HUES48 (cell line): ENCODE results near the gene AGPAT3.

Source experiments
- H3K27ac ChIP-seq: one replicate; pipeline ENCODE4 v1.7.0; 2013; ENCODE audit warnings: low read depth, low read length, inconsistent platforms
- H3K27me3 ChIP-seq: 2 replicates; pipeline ENCODE4 v1.6.1; 2013; ENCODE audit warnings: mild to moderate bottlenecking, low read length; ENCODE audit not compliant: control insufficient read depth, insufficient read depth
- H3K36me3 ChIP-seq: 2 replicates; pipeline ENCODE4 v1.6.1; 2013; ENCODE audit warnings: low read length; ENCODE audit not compliant: control insufficient read depth, insufficient read depth
- H3K4me1 ChIP-seq: 2 replicates; pipeline ENCODE4 v1.6.1; 2013; ENCODE audit warnings: mild to moderate bottlenecking, low read length; ENCODE audit not compliant: control insufficient read depth, insufficient read depth
- H3K4me3 ChIP-seq: 2 replicates; pipeline ENCODE4 v1.5.1; 2013; ENCODE audit warnings: mild to moderate bottlenecking, low read depth, low read length
- H3K9ac ChIP-seq: 2 replicates; pipeline ENCODE4 v1.6.1; 2013; ENCODE audit warnings: mild to moderate bottlenecking, low read depth, low read length, moderate library complexity
- H3K9me3 ChIP-seq: 2 replicates; pipeline ENCODE4 v1.6.1; 2013; ENCODE audit warnings: low read length; ENCODE audit not compliant: control insufficient read depth, insufficient read depth

Gene AGPAT3

DNA sequence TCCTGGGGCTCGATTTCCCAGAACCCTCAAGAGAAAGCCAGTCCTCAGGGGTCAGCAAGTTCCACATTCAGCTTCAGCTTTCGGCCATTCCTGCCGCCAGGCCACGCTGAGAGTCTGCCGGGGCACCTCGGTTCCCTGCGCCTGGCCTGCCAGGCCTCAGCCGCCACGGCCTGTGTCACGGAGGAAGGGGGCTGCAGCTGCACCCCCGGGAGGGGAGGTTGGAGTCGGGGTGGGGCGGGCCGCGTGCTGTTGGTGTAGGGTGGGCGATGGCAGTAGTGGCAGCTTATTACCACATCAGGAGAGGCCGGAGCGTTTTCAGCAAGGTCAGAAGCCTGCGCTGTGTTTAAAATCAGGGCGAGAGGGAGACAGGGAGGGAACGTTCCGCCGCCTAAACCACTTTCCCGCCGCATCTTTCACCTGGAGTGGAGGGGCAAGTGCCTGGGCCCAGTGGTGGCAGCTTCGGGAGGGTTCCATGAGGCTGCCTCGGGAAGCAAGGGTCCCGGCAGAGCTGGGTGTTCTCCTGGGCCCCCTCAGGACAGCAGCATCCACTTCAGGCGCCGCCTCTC lies 78.6 kb downstream of the AGPAT3 start:
- no peak overlapping the region for H3K4me3 ChIP-seq
- H3K27ac ChIP-seq = no peak overlapping the region
- peaks cover 5% of the 10 kb centered on the region; the same call in 1 of the 2 replicates for H3K4me1 ChIP-seq
- H3K9ac ChIP-seq = no peak overlapping the region
- H3K27me3 ChIP-seq = no peaks in the 10 kb centered on the region
- no peaks in the 10 kb centered on the region for H3K36me3 ChIP-seq
- H3K9me3 ChIP-seq = no peaks in the 10 kb centered on the region

DNA sequence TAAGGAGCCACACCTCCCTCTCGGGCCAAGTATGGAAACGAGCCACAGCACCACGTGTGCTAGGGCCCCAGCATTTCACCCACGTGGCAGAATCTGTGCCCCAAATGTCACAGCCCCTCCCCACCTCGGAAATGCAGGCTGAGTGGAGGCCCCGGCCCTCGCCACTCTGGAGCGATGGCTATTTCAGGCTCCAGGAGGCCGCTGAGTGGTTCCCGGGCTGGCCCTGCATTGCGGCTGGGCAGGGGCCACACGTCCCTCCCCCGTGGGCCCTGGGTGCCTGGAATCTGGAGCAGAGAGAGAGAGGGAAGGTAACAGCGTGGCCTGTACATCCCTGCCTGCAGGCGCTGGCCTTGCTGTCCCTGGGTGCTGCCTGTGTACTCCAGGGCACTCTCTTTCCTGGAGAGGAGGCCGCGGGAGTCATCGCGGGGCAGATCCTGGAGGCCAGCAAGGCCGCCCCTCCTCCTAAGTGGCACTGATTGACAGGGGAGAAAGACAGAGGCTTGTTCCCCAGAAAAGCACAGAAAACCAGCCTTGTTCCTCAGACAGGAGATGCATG lies 79.1 kb downstream of the AGPAT3 start:
- H3K27me3 ChIP-seq = no peaks in the 10 kb centered on the region
- no peaks in the 10 kb centered on the region for H3K36me3 ChIP-seq
- H3K4me1 ChIP-seq = peaks cover 3% of the 10 kb centered on the region; the same call in 1 of the 2 replicates
- no peaks in the 10 kb centered on the region for H3K9me3 ChIP-seq
- no peak overlapping the region for H3K27ac ChIP-seq
- H3K9ac ChIP-seq = no peak overlapping the region
- H3K4me3 ChIP-seq = no peak overlapping the region

DNA sequence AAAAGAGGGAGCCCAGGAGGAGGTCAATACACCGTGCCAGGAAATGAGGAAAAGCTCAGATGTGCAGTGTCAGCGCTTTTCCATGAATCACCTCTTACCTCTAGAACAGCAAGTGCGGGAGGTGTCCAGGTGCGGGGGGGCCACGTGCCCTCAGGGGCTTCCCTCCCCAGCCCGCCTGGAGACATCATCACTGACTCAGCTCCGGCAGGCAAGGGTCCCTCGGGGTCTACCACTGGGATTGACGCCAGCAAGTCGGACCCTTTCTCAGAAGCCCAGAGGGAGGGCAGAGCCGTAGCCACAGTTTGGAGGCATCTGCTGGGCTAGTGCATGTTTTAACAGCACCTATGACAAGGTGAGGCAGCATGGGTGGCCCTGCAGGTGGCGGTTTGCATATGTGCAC lies 79.7 kb downstream of the AGPAT3 start:
- no peak overlapping the region for H3K9ac ChIP-seq
- H3K9me3 ChIP-seq = no peaks in the 10 kb centered on the region
- H3K27me3 ChIP-seq = no peaks in the 10 kb centered on the region
- no peaks in the 10 kb centered on the region for H3K4me1 ChIP-seq
- no peaks in the 10 kb centered on the region for H3K36me3 ChIP-seq
- H3K27ac ChIP-seq = no peak overlapping the region
- H3K4me3 ChIP-seq = no peak overlapping the region

DNA sequence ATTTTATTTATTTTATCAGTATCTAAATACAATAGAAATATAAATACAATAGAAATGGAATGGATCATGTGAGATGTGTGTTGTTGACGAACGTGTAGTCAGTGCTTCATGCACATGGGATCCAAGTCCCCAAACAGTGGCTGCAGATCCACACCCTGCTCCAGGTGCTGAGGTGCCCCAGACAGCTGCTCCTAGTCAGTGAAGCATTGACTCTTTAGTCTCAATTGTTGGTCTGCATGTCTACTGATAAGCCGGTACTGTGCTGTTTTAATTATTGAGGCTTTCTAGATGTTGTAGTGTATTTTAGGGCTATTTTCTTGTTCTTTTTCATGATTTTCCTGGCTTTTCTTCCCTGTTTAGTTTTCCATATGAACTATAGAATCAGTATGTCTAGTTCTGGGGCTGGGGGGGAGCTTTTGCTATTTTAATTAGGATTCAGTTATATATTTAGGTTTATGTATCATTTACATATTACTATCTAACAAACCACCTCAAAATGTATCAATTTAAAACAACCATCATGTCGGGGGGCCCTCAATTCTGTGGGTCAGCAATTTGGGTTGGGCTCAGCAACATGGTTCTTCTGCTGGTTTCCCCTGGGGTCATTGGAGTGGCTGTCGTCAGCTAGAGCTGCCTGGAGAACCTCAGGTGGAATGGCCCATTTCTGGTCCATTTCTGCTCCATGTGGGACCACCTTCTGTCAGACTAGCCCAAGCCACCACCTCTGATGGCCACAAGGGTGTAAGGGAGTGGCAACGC lies 83.9 kb downstream of the AGPAT3 start:
- H3K9ac ChIP-seq = no peak overlapping the region
- H3K27me3 ChIP-seq = no peaks in the 10 kb centered on the region

DNA sequence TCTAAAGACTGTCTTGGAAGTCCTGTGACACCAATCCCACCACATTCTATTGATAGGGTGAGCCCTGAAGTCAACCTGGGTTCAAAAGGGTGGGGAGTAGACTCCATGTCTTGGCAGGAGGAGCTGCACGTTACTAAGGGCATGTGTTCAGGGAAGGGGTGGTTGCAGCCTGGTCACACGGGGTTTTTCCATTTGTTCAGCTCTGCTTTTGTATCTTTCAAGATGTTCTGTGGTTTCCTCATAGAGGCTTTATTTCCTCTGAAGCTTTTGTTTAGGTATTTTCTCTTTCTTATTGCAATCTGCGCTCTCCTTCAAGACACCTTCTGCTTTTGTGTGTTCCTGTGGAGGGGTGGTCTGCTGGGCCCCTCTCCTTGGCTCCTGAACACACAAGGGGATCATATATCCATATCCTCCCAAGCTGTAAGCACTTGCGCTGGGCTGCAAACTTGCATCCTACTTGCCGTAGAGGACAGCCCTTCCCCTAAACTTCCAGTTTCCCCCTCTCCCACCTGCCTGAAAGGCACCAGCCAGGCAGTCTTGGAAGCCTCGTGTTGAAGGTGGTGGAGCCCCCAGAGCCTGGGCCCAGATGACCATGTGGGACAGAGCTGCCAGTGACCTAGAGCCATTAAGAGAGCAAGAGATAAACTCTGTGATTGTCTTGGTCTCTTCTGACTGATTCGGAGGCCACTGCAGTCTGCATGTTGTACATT lies 84.6 kb downstream of the AGPAT3 start:
- Histone ChIP-seq H3K4me3 (no peak overlapping the region), H3K27ac (no peak overlapping the region), H3K9me3 (no peaks in the 10 kb centered on the region), H3K9ac (no peak overlapping the region), H3K4me1 (no peaks in the 10 kb centered on the region), H3K27me3 (no peaks in the 10 kb centered on the region), H3K36me3 (no peaks in the 10 kb centered on the region)

More for the DNA sequence above, 83.9 kb downstream of the AGPAT3 start:
- Histone ChIP-seq H3K27ac (no peak overlapping the region), H3K36me3 (no peaks in the 10 kb centered on the region), H3K4me1 (no peaks in the 10 kb centered on the region), H3K4me3 (no peak overlapping the region), H3K9me3 (no peaks in the 10 kb centered on the region)

DNA sequence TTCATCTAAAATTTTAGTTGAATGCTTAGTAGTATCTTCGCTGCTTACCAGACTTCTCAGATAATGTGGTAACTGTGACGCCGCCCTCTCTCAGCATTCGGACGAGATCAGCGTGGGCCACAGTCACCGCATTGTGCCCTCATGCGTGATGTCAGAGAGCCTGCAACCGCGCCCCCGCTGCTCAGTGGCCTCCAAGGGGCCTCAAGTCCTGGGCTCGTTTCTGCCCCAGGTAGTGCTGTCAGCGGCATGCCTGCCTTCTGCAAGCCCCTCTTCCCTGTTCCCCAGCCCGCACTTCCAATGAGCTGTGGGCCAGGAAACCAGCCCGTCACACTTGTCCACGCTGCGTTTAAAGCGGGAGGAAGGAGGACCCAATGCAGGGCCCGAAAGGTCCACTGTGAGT lies 85.5 kb downstream of the AGPAT3 start:
- Histone ChIP-seq H3K27ac (no peak overlapping the region), H3K4me1 (no peaks in the 10 kb centered on the region), H3K9ac (no peak overlapping the region), H3K27me3 (no peaks in the 10 kb centered on the region), H3K9me3 (no peaks in the 10 kb centered on the region), H3K36me3 (no peaks in the 10 kb centered on the region), H3K4me3 (no peak overlapping the region)

DNA sequence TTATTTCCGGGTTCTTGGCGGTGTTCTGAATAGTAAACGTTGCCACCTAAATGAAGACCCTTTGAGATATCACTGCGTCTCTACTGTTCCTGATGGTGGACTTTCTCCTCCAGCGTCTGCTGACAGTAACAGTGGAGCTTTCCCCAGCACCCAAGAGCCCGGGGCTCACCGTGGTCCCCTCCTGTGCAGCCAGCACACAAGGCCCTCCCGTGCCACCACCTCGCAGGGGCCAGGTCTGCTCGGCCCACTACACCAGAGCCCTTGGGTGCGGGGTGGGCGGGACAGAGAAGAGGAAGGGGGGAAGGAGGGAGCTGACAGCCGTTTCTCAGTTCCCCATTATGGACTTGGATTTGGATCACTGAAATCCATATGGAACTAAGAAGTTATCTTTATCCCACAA lies 85.9 kb downstream of the AGPAT3 start:
- no peaks in the 10 kb centered on the region for H3K9me3 ChIP-seq
- no peaks in the 10 kb centered on the region for H3K27me3 ChIP-seq
- H3K27ac ChIP-seq = no peak overlapping the region
- no peaks in the 10 kb centered on the region for H3K36me3 ChIP-seq
- no peak overlapping the region for H3K9ac ChIP-seq
- no peak overlapping the region for H3K4me3 ChIP-seq
- no peaks in the 10 kb centered on the region for H3K4me1 ChIP-seq

DNA sequence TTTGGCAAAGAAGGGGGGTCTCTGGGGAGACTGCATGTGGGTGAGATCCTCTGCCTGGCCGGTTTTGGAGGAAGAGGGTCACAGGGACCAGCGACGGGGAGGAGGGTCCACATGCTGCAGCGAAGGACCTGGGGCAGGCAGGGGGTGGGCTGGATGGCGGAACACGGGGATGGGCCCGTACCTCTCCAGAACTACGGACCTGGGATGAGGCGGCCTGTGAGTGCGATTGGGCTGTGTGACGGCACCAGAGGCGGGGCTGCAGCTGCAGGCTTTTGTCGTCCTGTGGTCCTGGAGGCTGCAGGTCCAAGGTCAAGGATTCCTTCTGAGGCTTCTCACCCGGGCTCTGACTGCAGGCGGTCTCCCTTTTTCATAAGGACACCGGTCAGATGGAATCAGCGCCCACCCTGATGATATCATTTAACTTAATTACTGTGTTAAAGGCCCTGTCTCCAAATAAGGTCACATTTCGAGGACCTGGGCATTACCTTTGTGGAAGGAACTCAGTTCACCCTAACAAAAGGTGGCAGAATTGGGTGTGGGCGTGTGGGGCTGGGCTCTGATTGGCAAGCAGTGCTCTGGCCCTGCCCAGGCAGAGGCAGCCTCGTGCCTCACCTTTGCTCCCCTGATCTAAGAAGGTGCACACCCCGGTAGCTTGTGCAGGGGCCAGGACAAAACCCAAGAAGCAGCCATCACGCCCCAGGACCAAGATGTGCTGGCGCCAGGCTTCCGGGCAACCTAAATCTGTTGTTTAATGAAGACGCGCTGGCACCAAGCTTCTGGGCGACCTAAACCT lies 87.1 kb downstream of the AGPAT3 start:
- Histone ChIP-seq H3K9me3 (no peaks in the 10 kb centered on the region), H3K36me3 (no peaks in the 10 kb centered on the region), H3K27ac (no peak overlapping the region), H3K4me3 (no peak overlapping the region), H3K9ac (no peak overlapping the region), H3K4me1 (no peaks in the 10 kb centered on the region), H3K27me3 (no peaks in the 10 kb centered on the region)

DNA sequence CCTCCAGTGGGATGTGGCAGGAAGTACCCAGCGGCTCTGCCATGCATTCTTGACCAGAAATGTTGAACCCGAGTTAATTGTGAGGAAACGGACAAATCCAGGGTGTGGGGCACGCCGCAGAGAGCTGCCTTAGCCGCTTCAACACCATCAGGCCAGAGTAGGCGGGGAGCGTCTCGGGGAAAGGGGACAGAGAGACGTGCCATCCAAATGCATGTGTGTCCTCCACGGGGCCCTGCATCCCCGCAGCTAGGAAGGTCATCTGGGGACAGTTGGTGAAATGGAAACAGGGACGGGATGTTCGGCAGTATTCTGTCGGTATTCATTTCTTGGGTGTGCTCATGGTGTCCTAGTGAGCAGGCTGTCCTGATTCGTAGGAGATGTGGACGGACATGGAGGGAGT lies 88.0 kb downstream of the AGPAT3 start:
- no peaks in the 10 kb centered on the region for H3K36me3 ChIP-seq
- H3K9me3 ChIP-seq = no peaks in the 10 kb centered on the region
- no peak overlapping the region for H3K27ac ChIP-seq
- H3K4me3 ChIP-seq = no peak overlapping the region
- H3K27me3 ChIP-seq = no peaks in the 10 kb centered on the region
- no peak overlapping the region for H3K9ac ChIP-seq
- 0 out of 2 replicates have a peak, but pooled peaks cover under 1% of the 10 kb centered on the region for H3K4me1 ChIP-seq

DNA sequence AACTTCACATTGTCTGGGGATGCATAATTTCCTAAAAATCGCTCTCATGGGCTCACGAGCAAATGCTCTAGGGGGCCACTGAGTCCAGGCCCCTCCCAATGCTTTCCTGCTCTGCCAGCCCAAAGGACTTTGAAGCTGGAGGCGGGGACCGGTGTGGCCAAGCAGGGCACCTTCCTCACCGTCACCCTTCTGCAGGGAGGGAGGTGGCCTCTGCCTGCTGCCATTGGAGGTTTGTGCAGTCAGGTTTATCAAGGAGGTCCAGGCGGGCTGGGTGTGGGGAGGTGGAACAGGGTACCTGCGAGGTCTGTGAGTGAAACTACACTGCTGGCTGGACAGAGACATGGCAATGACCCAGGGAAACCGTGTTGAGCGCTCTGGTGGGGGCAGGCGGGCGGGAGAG lies 89.0 kb downstream of the AGPAT3 start:
- H3K27ac ChIP-seq = no peak overlapping the region
- 0 out of 2 replicates have a peak, but pooled peaks cover 3% of the 10 kb centered on the region for H3K4me1 ChIP-seq
- H3K36me3 ChIP-seq = no peaks in the 10 kb centered on the region
- H3K27me3 ChIP-seq = no peaks in the 10 kb centered on the region
- H3K9me3 ChIP-seq = no peaks in the 10 kb centered on the region
- H3K9ac ChIP-seq = no peak overlapping the region
- no peak overlapping the region for H3K4me3 ChIP-seq
